Suprapubic skin (tissue), 4 donors: ENCODE results near the gene GMPR. TPM values are rescaled to one million over a fixed set of nuclear protein-coding genes. Genes with fewer than 3 reads are reported as not detected.
"Not testable (repeated sequence)": the region's sequence is repeated elsewhere in the genome, so short reads cannot be mapped to it uniquely, and the experiment has no call there.

ENCODE experiments used
- DNase-seq, 2 donors: peaks; one replicate each; pipeline ENCODE4 v3.0.0-alpha.2; 2019; ENCODE audit warnings: low spot score in 2 of 2
- H3K27ac ChIP-seq: fragments of 200-600 bp; sonication (generic); one replicate; pipeline ENCODE4 v1.5.1; 2019
- H3K27me3 ChIP-seq: fragments of 200-600 bp; sonication (generic); one replicate; pipeline ENCODE4 v1.5.1; 2019
- H3K36me3 ChIP-seq: fragments of 200-600 bp; sonication (generic); one replicate; pipeline ENCODE4 v1.5.1; 2019
- H3K4me1 ChIP-seq: fragments of 200-600 bp; sonication (generic); one replicate; pipeline ENCODE4 v1.5.1; 2019
- H3K4me3 ChIP-seq: fragments of 200-600 bp; sonication (generic); one replicate; pipeline ENCODE4 v1.5.1; 2019; ENCODE audit warnings: mild to moderate bottlenecking
- H3K9me3 ChIP-seq: fragments of 200-600 bp; sonication (generic); one replicate; pipeline ENCODE4 v1.5.1; 2019
- EP300 ChIP-seq: sonication (generic); formaldehyde crosslinking; IDR thresholded peaks from one replicate; pipeline ENCODE4 v1.6.1; 2017; ENCODE audit warnings: antibody characterized with exemption
- POLR2A ChIP-seq, 2 donors: fragments of 450-650 bp; IDR thresholded peaks; one replicate each; pipeline ENCODE4 v1.6.1; 2017; ENCODE audit warnings: antibody characterized with exemption in 2 of 2, mild to moderate bottlenecking in 2 of 2, moderate library complexity in 2 of 2
- POLR2AphosphoS5 ChIP-seq, 3 donors: sonication (generic); formaldehyde crosslinking; IDR thresholded peaks; one replicate each; pipeline ENCODE4 v1.6.1; 2017; ENCODE audit warnings: antibody characterized with exemption in 3 of 3
- WGBS: methylation state at CpG from one replicate; pipeline ENCODE4 v1.1.5; 2018; 5-methylcytosine and 5-hydroxymethylcytosine counted together
- total RNA-seq, 4 donors: library from RNA; depleted of rRNA; stranded (reverse); fragments of >200 nt; gene quantifications; one replicate each; pipeline ENCODE4 v1.1.0, GENCODE V29; 2016
- TF ChIP-seq, protein P1 (sequence below), 2 donors: fragments of 200-600 bp in 1 of 2; fragments of 450-650 bp in 1 of 2; sonication (generic) in 1 of 2; IDR thresholded peaks; one replicate each; pipeline ENCODE4 v1.5.1; 2016 to 2019; ENCODE audit warnings: antibody characterized with exemption in 2 of 2, mild to moderate bottlenecking in 1 of 2, moderate library complexity in 1 of 2

The GMPR gene
- total RNA-seq, 4 donors from 2014 or later: 4.9 to 16.4 (median 12.9) TPM

DNA sequence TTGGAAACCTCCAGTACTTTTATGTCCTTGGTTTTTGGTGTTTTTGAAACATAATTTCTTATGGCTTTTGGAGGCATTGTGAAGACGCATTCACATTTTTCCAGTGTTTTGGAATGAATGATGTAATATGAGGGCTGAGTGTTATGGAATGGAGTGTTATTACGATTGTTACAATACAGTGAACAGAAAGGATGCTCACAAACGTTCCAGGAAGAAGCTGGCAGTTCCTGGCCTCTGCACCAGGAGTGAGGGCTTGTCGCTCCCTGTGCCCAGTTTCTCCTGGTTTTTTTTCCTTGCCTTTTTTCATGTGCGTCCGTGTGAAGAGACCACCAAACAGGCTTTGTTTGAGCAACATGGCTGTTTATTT is 20.3 kb downstream of the GMPR start:
- H3K4me3 ChIP-seq: no peak overlapping the region
- 68% methylated on average over 6 of the region's 6 CpGs for whole genome bisulfite sequencing
- DNase-seq: no peak
- no peak for TF ChIP-seq EP300
- TF ChIP-seq, protein P1, sequence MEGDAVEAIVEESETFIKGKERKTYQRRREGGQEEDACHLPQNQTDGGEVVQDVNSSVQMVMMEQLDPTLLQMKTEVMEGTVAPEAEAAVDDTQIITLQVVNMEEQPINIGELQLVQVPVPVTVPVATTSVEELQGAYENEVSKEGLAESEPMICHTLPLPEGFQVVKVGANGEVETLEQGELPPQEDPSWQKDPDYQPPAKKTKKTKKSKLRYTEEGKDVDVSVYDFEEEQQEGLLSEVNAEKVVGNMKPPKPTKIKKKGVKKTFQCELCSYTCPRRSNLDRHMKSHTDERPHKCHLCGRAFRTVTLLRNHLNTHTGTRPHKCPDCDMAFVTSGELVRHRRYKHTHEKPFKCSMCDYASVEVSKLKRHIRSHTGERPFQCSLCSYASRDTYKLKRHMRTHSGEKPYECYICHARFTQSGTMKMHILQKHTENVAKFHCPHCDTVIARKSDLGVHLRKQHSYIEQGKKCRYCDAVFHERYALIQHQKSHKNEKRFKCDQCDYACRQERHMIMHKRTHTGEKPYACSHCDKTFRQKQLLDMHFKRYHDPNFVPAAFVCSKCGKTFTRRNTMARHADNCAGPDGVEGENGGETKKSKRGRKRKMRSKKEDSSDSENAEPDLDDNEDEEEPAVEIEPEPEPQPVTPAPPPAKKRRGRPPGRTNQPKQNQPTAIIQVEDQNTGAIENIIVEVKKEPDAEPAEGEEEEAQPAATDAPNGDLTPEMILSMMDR (IDR thresholded peaks at IDR 0.05): no peak
- TF ChIP-seq POLR2AphosphoS5 (IDR thresholded peaks at IDR 0.05): no peak
- TF ChIP-seq POLR2A (IDR thresholded peaks at IDR 0.05): no peak
- H3K27me3 ChIP-seq: no peaks in the 10 kb centered on the region
- no peaks in the 10 kb centered on the region for H3K9me3 ChIP-seq
- no peaks in the 10 kb centered on the region for H3K4me1 ChIP-seq
- H3K36me3 ChIP-seq: no peaks in the 10 kb centered on the region
- H3K27ac ChIP-seq: no peak overlapping the region

DNA sequence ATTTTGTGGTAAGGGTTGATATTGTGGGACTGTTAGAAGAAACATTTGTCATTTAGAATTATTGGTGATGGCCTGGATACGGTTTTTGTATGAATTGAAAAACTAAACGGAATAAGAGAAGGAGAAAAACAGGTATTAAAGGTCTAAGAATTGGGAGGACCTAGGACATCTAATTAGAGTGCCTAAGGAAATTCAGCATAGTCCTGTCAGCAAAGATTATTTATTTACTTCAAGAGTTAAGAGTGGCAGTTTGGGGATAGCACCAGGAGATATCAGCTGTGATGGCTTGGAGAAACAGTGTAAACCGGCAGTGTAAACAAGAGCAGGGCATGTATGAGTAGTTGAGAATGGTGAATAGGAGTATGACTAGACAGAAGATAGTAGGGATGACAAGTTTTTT is 21.2 kb downstream of the GMPR start:
- H3K36me3 ChIP-seq, H3K27ac ChIP-seq, H3K4me3 ChIP-seq, DNase-seq, H3K9me3 ChIP-seq, H3K4me1 ChIP-seq, H3K27me3 ChIP-seq: not testable (repeated sequence)
- 92% methylated on average over 2 of the region's 3 CpGs for WGBS

DNA sequence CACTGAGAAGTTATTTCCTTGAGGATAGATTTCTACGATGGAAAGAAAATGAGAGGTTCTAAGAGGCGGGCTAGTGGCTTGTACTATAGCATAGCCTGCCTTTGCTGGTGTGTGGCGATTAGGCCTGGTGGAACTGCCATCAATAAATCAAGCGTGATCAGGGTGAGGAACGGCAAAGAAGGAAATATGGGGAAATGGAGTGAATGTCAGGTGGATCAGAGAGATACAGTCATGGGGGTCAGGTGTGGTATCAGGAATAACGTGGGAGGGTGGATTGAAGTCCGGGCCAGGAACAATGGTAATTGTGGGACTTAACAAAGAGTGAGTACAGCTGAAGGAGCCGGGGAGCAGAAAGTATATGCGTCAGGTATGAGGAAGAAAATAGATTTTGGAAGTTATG is 22.2 kb downstream of the GMPR start:
- H3K4me1 ChIP-seq, H3K9me3 ChIP-seq, DNase-seq, H3K36me3 ChIP-seq, H3K27ac ChIP-seq, H3K4me3 ChIP-seq, H3K27me3 ChIP-seq: not testable (repeated sequence)
- WGBS: 90% methylated on average over 9 of the region's 9 CpGs

DNA sequence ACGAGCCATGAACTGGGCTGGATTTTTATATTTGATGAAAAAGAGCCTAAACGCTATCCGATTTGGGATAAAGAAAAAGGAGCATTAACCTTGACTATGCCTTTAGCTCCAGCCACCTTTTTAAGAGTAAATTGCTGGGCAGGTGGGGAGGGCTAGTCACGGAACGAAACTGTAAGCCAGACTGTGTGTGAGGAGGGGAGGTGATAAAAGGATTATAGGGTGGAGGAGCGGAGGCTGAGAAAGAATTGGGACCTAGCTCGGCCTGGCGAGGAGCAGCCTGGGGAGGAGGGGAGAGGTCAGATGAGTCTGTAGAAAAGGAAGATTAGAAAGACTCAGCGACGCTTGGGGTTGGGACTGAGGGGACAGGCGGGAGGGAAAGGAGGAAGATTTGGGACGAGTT is 24.4 kb downstream of the GMPR start:
- not testable (repeated sequence) for H3K27me3 ChIP-seq, DNase-seq, H3K36me3 ChIP-seq, H3K4me3 ChIP-seq, H3K4me1 ChIP-seq, H3K9me3 ChIP-seq, H3K27ac ChIP-seq
- 84% methylated on average over 12 of the region's 12 CpGs for WGBS

DNA sequence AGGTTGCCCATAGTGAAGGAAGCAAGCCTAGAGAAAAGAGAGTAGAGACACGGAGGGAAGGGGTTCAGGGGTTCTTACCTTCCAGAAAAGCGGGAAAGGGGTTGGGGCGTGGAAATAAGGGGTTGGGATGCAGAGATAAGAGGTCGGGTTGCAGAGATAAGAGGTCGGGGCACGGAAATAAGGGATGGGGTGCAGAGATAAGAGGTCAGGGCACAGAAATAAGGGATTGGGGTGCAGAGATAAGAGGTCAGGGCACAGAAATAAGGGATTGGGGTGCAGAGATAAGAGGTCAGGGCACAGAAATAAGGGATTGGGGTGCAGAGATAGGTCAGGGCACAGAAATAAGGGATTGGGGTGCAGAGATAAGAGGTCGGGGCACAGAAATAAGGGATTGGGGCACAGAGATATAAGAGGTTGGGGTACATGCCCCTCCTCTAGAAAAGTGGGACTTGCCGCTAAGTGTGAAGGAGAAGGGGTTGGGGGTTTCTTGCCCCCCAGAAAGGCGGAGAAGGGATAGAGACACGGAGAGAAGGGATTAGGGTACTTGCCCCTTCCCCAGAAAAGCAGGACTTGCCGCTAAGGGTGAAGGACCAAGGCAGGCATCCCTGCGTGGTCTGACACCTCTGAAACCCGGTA is 25.2 kb downstream of the GMPR start:
- H3K9me3 ChIP-seq, H3K27me3 ChIP-seq, DNase-seq, H3K4me1 ChIP-seq, H3K4me3 ChIP-seq, H3K36me3 ChIP-seq, H3K27ac ChIP-seq: not testable (repeated sequence)
- 93% methylated on average over 13 of the region's 13 CpGs for WGBS

DNA sequence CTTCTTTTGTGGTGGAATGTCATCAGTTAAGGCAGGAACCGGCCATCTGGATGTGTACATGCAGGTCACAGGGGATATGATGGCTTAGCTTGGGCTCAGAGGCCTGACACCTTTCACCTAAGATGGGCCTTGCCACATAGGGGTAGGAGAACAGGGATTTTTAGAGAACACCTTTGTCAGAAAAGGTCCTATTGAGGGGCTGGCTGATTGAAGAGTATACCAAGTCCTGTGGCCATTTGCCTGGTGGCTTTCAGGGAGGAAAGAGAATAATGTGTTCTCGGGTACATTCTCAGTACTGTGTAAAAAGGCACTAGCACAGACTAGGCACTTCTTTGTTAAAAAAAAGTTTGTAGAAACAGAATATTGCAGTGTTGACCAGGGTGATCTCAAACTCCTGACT is 26.4 kb downstream of the GMPR start:
- 94% methylated on average over 1 of the region's 2 CpGs for WGBS

DNA sequence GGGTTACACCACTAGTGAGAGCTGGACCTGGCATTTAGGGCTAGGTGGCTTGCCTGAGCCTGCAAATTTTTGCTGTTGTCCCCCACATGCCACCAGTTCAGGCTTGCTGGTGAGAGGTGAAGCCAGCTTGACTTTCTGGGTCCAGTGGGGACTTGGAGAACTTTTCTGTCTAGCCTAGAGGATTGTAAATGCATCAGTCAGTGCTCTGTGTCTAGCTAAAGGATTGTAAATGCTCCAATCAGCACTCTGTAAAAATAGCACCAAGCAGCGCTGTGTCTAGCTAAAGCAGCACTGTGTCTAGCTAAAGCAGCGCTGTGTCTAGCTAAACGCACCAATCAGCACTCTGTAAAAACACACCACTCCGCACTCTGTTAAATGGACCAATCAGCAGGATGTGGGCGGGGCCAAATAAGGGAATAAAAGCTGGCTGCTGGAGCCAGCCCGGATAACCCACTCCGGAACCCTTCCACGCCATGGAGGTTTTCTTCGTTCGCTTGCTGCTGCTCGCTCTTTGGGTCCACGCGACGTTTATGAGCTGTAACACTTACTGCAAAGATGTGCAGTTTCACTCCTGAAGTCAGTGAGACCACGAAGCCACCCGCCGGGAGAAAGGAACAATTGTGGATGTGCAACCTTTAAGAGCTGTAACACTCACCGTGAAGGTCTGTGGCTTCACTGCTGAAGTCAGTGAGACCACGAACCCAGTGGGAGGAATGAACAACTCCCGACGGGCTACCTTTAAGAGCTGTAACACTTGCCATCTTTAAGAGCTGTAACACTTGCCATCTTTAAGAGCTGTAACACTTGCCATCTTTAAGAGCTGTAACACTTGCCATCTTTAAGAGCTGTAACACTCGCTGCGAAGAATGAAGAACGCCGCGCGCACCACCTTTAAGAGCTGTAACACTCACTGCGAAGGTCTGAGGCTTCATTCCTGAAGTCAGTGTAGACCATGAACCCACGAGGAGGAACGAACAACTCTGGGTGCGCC is 27.3 kb downstream of the GMPR start:
- 96% methylated on average over 31 of the region's 31 CpGs for WGBS
- TF ChIP-seq, protein P1 (IDR thresholded peaks at IDR 0.05): no peak

More for the DNA sequence above, 26.4 kb downstream of the GMPR start:
- no peak for TF ChIP-seq POLR2A (IDR thresholded peaks at IDR 0.05)
- H3K36me3 ChIP-seq: no peaks in the 10 kb centered on the region
- no peak overlapping the region for H3K27ac ChIP-seq
- no peaks in the 10 kb centered on the region for H3K9me3 ChIP-seq
- no peaks in the 10 kb centered on the region for H3K27me3 ChIP-seq
- DNase-seq: no peak
- no peaks in the 10 kb centered on the region for H3K4me1 ChIP-seq
- H3K4me3 ChIP-seq: no peak overlapping the region

More for the DNA sequence above, 27.3 kb downstream of the GMPR start:
- no peak for DNase-seq
- Histone ChIP-seq H3K27ac (no peak overlapping the region), H3K9me3 (no peaks in the 10 kb centered on the region), H3K27me3 (no peaks in the 10 kb centered on the region), H3K4me1 (no peaks in the 10 kb centered on the region), H3K36me3 (no peaks in the 10 kb centered on the region), H3K4me3 (no peak overlapping the region)
